Activated CD8-positive, alpha-beta memory T cell treated with anti-CD3 and anti-CD28 coated beads for 36 hours (primary cell): ENCODE measurements around the gene TAF11L3. TPM values are rescaled to one million over a fixed set of nuclear protein-coding genes. Genes with fewer than 3 reads are reported as not detected.
"Not testable (repeated sequence)": the region's sequence is repeated elsewhere in the genome, so short reads cannot be mapped to it uniquely, and the experiment has no call there.

Experiments used
- CTCF ChIA-PET: fragments of 350-600 bp; sonication (Branson Sonifier 250); formaldehyde crosslinking; loops from one replicate; lab custom pipeline; 2021; ENCODE audit warnings: antibody characterized with exemption; lab: Charles Lee
- POLR2A ChIA-PET: fragments of 350-600 bp; sonication (Branson Sonifier 250); formaldehyde crosslinking; loops from one replicate; lab custom pipeline; 2021; ENCODE audit warnings: antibody characterized with exemption; lab: Charles Lee
- total RNA-seq, 2 experiments: library from RNA; stranded (reverse); gene quantifications; one replicate each; pipeline ENCODE4 v1.2.3, GENCODE V29; 2021

TAF11L3 gene
- total RNA-seq = not detected

DNA sequence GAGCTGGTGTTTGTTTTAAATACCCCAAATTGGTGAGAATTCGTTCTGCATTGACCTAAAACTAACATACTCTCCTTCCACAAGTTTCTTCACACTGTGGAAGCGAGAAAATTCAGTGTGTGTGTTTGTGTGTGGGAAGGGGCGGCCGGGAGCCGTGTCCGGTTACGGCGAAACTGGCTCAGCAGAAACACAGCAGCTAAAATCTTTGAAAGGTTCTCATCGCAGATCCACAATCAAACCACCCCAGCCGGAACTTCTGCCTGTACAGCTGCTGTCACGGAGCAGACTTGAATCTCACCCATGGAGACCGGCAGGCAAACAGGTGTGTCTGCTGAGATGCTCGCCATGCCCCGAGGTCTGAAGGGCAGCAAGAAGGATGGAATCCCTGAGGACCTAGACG lies at the start of gene TAF11L3:
Gene TAF11L3, plus strand, starts transcription at position 301 of the 400 bp plus-strand sequence.
- CTCF ChIA-PET, POLR2A ChIA-PET: not testable (repeated sequence)

DNA sequence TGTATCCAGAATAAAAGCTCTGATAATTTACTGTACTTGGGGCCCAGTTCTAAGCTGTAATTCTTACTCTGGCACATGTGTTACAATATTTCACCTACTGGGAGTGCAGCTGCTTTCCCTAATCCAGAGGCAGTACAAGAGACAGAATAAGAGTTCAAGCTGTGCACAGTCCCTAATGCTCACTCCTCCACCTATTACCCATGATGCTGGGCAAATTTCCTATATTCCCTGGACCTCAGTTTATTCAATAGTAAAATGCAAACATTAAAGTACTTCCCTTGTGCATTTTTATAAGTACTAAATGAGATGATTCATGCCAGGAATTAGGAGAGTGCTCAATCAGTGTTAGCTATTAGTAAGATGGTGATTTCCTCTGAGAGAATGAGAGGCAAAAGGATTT lies 48.1 kb upstream of the TAF11L3 start:
- ChIA-PET POLR2A (no interaction called here), CTCF (no interaction called here)

DNA sequence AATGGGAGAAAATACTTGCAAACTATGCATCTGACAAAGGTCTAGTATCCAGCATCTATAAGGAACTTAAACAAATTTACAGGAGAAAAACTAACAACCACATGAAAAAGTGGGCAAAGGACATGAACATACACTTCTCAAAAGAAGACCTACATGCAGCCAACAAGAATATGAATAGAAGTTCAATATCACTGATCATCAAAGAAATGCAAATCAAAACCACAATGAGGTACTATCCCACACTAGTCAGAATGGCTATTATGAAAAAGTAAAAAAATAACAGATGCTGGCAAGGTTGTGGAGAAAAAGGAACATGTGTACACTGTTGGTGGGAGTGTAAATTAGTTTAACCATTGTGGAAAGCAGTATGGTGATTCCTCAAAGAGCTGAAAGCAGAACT lies 43.1 kb upstream of the TAF11L3 start:
- POLR2A ChIA-PET, CTCF ChIA-PET: not testable (repeated sequence)

DNA sequence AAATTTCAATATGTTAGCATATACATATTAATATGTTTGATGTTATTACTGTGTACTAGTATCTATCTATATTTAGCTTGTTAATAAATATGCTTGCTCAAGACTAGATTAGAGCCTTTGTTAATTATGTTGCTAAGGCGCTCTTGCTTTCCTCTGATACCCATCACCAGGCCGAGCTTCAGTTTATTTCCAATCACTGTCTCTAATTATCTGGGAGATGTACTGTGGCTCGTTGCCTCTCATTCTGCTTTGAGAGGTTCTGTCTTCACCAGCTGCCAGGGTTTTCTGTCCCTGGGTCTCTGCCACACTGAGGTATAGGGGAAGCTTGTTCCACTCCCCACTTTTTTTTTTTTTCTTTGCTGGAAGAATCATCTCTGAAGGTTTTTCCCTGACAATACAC lies 41.1 kb upstream of the TAF11L3 start:
- POLR2A ChIA-PET = no interaction called here
- CTCF ChIA-PET = no interaction called here

DNA sequence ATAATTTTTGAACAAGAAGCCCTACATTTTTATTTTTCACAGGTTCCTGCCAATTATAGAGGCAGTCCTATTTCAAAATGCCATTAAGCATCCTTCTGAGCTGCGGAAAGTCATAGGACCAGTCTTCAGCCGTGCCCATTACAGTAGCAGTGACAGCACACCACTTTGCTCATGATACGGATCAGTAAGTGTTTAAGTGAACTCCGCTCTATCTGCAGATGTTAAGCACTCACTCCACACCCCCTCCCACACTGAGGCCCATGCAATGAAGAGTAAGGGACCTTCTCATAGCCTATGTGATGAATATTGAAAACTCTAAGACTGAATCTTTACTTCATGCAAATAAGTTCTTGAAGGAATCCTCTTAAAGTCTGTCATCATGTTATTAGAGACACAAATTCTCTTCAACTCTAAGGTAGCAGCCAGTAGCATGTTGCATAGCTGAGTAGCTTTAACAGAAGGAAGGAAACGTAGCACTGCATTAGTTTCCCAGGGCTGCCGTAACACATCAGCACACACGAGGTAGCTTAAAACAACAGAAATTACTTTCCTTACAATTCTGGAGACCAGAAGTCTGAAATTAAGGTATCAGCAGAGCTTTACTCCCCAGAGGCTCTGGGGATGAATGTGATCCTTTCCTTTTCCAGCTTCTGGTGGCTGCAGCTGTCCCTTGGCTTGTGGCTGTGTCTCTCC lies 40.4 kb upstream of the TAF11L3 start:
- ChIA-PET POLR2A (no interaction called here), CTCF (no interaction called here)

DNA sequence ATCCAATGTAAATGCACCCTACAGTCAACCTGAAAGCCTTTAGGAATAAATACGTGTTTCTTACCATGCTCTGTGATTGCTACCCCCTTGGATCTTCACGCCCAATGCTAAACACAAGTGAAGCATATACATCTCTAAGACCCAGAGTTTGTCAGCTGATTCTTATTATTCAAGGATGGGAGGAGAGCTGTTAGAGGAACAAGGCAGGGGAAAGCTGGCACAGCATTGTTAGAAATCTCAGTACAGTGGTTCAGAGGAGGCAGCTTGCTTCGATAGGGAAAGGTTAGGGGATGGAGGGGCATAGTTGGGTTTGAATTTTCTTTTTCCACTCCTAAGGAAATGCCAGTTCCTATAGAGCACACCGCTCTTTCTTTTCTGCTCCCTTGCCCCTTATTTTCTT lies 36.8 kb upstream of the TAF11L3 start:
- CTCF ChIA-PET = no interaction called here
- POLR2A ChIA-PET = no interaction called here

DNA sequence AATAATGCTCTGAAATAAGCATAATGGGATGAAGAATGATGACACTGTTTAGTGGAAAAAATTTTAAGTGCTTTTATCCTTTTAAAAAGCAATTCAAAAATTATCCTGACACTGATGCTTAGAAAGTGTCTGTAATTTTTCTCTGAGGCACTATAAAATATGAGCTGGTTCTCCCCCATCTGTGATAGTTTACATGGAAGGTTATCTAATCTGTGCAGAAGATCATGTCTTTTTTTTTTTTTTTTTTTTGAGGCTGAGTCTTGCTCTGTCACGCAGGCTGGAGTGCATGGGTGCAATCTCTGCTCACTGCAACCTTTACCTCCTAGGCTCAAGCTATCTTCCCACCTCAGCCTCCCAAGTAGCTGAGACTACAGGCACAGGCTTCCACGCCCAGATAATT lies 35.4 kb upstream of the TAF11L3 start:
- ChIA-PET POLR2A (no interaction called here), CTCF (interaction anchor here (1.2 kb wide), 1 partner anchor 81 kb away, joined by 3 read pairs; no protein-coding TSS in a partner anchor)

DNA sequence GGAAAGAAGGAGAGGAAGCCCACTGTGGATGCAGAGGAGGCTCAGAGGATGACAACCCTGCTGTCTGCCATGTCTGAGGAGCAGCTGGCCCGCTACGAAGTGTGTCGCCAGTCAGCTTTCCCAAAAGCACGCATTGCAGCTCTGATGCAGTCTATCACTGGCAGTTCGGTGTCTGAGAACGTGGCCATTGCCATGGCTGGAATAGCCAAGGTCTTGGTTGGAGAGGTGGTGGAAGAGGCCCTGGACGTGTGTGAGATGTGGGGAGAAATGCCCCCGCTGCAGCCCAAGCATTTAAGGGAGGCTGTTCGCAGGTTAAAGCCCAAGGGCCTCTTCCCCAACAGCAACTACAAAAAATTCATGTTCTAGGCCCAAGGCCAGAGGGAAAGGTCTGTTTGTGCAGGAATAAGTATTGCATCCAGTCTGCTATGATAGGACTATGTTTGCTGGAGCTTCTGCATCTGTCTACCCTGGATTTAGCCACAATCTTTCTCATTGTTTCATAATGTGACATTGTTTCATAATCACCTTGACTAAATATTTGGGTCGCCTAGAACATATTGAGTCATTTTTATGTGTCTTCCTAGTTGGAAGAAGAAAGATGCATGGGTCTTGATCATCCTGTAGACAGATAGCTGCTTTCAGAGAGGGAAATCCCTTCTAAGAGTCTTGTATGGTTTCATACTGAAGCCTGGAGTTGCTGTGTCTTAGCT lies 31.5 kb upstream of the TAF11L3 start:
- CTCF ChIA-PET, POLR2A ChIA-PET: not testable (repeated sequence)

DNA sequence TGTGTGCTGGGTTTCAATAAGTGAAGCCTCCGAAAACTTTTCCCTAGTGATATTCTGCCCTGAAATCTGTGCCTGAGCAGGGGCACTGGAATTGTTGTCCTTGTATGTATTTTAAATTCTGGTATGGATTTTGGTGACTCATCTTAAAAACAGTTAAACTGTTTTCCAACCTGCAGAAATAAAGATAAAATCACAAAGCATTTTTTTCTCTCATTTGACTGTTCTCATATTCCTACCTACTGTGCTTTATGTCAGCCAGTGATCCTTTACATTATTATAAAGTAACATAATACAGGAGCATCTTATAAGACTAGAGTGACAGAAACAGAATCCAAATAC lies 31.0 kb upstream of the TAF11L3 start:
- CTCF ChIA-PET = no interaction called here
- POLR2A ChIA-PET = no interaction called here

DNA sequence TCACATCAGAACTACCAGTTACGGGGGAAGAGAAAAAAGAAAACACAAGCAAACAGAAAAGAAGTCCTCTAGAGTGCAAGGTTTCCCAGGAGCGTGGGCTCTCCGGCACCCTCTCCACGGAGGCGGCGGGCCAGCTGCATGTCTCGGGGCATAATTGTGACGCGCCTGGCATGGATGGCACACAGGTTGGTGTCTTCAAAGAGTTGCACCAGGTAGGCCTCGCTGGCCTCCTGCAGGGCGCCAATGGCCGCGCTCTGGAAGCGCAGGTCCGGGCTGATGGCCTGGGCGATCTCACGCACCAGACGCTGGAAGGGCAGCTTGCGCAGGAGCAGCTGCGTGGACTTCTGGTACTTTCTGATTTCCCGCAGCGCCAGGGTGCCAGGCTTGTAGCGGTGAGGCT lies 26.9 kb upstream of the TAF11L3 start:
- CTCF ChIA-PET, POLR2A ChIA-PET: not testable (repeated sequence)

DNA sequence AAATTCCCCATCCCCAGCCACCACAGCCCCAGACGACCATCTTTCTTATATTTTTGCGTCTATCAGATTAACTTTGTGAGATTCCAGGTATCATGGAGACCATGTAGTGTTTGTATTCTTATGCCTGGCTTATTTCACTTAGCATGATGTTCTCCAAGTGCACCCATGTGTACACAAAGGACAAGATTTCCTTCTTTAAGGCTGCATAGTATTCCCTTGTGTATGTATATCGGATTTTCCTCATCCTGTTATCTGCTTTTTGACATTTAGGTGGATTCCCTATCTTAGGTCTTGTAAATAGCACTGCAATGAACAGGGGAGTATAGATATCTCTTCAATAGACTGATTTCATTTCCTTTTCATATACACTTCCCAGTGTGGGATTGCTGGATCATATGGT lies 25.4 kb upstream of the TAF11L3 start:
- ChIA-PET CTCF (interaction anchor here (0.6 kb wide), 1 partner anchor 594 kb away, joined by 3 read pairs; no protein-coding TSS in a partner anchor), POLR2A (no interaction called here)

DNA sequence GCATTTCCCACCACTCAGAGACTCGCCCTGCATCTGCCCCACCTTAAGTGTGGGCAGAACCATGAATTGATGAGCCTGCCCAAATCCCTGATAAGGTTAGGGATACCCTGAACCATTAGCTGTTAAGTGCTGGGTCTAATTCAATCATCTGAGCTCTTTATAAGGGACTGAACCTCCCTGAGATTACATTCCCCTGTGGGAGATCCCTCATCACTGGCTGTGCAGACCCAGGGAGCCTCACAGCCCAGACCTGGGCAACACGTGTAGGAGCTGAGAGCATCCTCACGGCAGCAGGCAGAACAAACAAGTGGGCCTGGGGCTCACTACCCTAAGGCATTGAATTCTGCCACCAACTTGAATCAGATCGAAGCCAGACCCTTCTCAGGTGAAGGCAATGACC lies 20.7 kb upstream of the TAF11L3 start:
- ChIA-PET CTCF (no interaction called here), POLR2A (no interaction called here)

DNA sequence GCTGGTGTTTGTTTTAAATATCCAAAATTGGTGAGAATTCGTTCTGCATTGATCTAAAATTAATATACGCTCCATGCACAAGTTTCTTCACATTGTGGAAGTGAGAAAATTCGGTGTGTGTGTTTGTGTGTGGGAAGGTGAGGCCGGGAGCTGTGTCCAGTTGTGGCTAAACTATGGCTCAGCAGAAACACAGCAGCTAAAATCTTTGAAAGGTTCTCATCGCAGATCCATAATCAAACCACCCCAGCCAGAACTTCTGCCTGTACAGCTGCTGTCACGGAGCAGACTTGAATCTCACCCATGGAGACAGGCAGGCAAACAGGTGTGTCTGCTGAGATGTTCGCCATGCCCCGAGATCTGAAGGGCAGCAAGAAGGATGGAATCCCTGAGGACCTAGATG lies 20.2 kb upstream of the TAF11L3 start, which contains the start of gene TAF11L2:
Gene TAF11L2, plus strand, starts transcription at position 301 of the 400 bp plus-strand sequence.
- CTCF ChIA-PET, POLR2A ChIA-PET: not testable (repeated sequence)

DNA sequence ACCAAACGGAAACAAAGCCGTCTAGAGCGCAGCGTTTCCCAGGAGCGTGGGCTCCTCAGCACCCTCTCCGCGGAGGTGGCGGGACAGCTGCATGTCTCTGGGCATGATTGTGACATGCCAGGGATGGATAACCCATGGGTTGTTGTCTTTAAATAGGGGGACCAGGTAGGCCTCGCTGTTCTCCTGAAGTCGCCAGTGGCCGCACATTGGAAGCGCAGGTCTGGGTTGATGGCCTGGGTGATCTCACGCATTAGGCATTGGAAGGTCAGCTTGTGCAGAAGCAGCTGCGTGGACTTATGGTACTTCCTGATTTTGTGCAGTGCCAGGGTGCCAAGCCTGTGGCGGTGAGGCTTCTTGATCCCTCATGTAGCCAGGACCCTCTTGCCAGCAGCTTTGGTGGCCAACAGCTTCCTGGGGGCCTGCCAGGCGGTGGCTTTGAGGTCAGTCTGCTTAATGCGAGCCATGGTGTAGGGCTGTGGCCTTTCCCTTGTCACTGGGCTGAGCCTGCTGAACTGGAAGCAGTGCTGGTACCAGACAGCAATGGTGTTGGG lies 6.3 kb upstream of the TAF11L3 start:
- POLR2A ChIA-PET = no interaction called here
- CTCF ChIA-PET = no interaction called here

DNA sequence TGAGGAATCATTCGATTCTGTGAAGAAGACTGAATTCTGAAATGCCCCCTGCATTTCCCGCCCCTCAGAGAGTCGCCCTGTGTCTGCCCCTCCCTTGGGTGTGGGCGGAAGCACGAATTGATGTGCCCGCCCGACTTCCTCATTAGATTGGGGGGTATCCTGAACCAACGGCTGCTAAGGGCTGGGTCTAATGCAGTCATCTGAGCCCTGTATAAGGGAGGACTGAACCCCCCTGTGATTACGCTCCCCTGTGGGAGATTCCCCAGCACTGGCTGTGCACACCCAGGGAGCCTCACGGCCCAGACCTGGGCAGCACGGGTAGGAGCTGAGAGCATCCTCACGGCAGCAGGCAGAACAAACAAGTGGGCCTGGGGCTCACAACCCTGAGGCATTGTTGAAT lies 641 bp upstream of the TAF11L3 start:
- CTCF ChIA-PET, POLR2A ChIA-PET: not testable (repeated sequence)

DNA sequence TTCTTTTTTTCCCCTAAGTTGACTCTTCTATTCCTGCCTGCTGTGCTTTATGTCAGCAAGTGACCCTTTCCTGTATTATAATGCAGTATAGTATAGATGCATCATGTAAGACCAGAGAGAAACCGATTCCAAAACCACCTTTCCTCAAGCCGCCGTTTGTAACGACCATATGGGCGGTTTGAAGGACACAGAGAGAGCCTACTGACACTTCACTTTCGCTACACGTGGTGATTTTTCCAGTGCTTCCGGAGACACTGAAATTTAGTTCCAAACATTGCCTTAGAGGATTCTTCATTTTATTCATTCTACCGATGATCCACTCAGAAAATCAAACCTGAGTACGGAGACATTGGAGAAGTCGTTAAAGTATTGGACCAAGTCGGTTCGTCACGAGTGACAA lies 1.3 kb downstream of the TAF11L3 start:
- POLR2A ChIA-PET = not testable (repeated sequence)

DNA sequence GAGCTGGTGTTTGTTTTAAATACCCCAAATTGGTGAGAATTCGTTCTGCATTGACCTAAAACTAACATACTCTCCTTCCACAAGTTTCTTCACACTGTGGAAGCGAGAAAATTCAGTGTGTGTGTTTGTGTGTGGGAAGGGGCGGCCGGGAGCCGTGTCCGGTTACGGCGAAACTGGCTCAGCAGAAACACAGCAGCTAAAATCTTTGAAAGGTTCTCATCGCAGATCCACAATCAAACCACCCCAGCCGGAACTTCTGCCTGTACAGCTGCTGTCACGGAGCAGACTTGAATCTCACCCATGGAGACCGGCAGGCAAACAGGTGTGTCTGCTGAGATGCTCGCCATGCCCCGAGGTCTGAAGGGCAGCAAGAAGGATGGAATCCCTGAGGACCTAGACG lies 3.3 kb downstream of the TAF11L3 start, which contains the start of gene TAF11L4:
Gene TAF11L4, plus strand, starts transcription at position 301 of the 400 bp plus-strand sequence.
- CTCF ChIA-PET, POLR2A ChIA-PET: not testable (repeated sequence)

More for the DNA sequence above, 1.3 kb downstream of the TAF11L3 start:
- CTCF ChIA-PET = not testable (repeated sequence)

DNA sequence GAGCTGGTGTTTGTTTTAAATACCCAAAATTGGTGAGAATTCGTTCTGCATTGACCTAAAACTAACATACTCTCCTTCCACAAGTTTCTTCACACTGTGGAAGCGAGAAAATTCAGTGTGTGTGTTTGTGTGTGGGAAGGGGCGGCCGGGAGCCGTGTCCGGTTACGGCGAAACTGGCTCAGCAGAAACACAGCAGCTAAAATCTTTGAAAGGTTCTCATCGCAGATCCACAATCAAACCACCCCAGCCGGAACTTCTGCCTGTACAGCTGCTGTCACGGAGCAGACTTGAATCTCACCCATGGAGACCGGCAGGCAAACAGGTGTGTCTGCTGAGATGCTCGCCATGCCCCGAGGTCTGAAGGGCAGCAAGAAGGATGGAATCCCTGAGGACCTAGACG lies 6.8 kb downstream of the TAF11L3 start, which contains the start of gene TAF11L5:
Gene TAF11L5, plus strand, starts transcription at position 301 of the 400 bp plus-strand sequence.
- CTCF ChIA-PET, POLR2A ChIA-PET: not testable (repeated sequence)

DNA sequence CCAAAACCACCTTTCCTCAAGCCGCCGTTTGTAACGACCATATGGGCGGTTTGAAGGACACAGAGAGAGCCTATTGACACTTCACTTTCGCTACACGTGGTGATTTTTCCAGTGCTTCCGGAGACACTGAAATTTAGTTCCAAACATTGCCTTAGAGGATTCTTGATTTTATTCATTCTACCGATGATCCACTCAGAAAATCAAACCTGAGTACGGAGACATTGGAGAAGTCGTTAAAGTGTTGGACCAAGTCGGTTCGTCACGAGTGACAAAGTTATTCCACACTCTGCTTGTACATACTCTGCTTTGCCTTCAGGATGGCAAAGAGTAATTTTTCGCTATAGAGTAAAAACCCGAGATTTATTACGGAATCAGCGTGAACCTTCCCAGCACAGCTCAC lies 8.3 kb downstream of the TAF11L3 start:
- CTCF ChIA-PET, POLR2A ChIA-PET: not testable (repeated sequence)

DNA sequence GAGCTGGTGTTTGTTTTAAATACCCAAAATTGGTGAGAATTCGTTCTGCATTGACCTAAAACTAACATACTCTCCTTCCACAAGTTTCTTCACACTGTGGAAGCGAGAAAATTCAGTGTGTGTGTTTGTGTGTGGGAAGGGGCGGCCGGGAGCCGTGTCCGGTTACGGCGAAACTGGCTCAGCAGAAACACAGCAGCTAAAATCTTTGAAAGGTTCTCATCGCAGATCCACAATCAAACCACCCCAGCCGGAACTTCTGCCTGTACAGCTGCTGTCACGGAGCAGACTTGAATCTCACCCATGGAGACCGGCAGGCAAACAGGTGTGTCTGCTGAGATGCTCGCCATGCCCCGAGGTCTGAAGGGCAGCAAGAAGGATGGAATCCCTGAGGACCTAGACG lies 10.2 kb downstream of the TAF11L3 start, which contains the start of gene TAF11L6:
Gene TAF11L6, plus strand, starts transcription at position 301 of the 400 bp plus-strand sequence.
- CTCF ChIA-PET, POLR2A ChIA-PET: not testable (repeated sequence)
